ENCODE results near the gene SHROOM3. TPM values are rescaled to one million over a fixed set of nuclear protein-coding genes. Genes with fewer than 3 reads are reported as not detected.

Gene SHROOM3
- total RNA-seq, 1 experiment from 2014 or later: 27.6 TPM

DNA sequence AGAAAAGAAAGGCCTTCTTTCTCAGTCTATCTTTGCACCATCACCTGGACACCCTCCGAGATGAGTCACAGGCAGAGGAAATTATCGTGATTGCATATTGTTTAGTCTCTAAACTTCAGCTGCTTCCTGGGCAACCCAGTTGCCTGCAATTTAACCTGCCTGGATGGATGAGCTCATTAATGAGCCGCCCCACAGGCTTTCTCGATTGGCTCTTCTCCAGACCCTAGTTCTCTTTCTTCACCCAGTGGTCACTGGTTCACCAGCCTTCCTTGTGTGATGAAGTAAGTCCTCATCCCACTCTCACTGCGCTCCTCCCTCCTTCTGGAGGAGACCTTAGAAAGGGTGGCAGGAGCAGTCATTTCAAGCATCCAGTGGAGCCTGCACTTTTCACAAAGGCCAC is 368.5 kb downstream of the SHROOM3 start:
- no peaks in the 10 kb centered on the region for H4K20me1 ChIP-seq (ENCODE audit: control insufficient read depth, insufficient read depth, insufficient read length)
- no peak overlapping the region for H4K91ac ChIP-seq (ENCODE audit: insufficient read length, low read depth, low read length)
- H2BK15ac ChIP-seq (ENCODE audit: low read depth, low read length): no peak overlapping the region
- no peak overlapping the region for H3K4me2 ChIP-seq (ENCODE audit: insufficient read depth, insufficient read length, low read length)
- H3K4ac ChIP-seq (ENCODE audit: low read depth, low read length): no peak overlapping the region
- no peaks in the 10 kb centered on the region for H3K79me2 ChIP-seq (ENCODE audit: insufficient read depth, low read length)
- no peak overlapping the region for H3K18ac ChIP-seq (ENCODE audit: insufficient read length, low read depth, low read length)
- TF ChIP-seq, protein P1, sequence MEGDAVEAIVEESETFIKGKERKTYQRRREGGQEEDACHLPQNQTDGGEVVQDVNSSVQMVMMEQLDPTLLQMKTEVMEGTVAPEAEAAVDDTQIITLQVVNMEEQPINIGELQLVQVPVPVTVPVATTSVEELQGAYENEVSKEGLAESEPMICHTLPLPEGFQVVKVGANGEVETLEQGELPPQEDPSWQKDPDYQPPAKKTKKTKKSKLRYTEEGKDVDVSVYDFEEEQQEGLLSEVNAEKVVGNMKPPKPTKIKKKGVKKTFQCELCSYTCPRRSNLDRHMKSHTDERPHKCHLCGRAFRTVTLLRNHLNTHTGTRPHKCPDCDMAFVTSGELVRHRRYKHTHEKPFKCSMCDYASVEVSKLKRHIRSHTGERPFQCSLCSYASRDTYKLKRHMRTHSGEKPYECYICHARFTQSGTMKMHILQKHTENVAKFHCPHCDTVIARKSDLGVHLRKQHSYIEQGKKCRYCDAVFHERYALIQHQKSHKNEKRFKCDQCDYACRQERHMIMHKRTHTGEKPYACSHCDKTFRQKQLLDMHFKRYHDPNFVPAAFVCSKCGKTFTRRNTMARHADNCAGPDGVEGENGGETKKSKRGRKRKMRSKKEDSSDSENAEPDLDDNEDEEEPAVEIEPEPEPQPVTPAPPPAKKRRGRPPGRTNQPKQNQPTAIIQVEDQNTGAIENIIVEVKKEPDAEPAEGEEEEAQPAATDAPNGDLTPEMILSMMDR (conservative IDR thresholded peaks at IDR 0.05): no peak
- no peak overlapping the region for H3K27ac ChIP-seq (ENCODE audit: insufficient read length, low read depth, low read length)
- no peak overlapping the region for H2BK5ac ChIP-seq (ENCODE audit: insufficient read length, low read length)
- no peaks in the 10 kb centered on the region for H3K9me3 ChIP-seq (ENCODE audit: control insufficient read depth, low read depth, low read length)
- H3K9ac ChIP-seq (ENCODE audit: extremely low read depth, insufficient read length, low read length): no peak overlapping the region
- no peak overlapping the region for H3K23ac ChIP-seq (ENCODE audit: insufficient read length, low read depth, low read length)
- H3K9me3 Mint-ChIP-seq: peaks cover 17 to 22% of the 10 kb centered on the region in 2 experiments
- H3K27me3 ChIP-seq (ENCODE audit: insufficient read depth, low read length): no peaks in the 10 kb centered on the region
- no peak overlapping the region for H4K5ac ChIP-seq (ENCODE audit: insufficient read length, low read depth, low read length)
- no peak overlapping the region for H2BK120ac ChIP-seq (ENCODE audit: low read depth, low read length, poor library complexity, severe bottlenecking)
- H3K4me1 ChIP-seq (ENCODE audit: insufficient read depth, low read length): peaks cover 4% of the 10 kb centered on the region; the same call in 1 of the 2 replicates
- H3K79me1 ChIP-seq (ENCODE audit: insufficient read depth, low read depth, low read length, poor library complexity, severe bottlenecking): no peaks in the 10 kb centered on the region
- WGBS (ENCODE audit: extremely low coverage, insufficient read length, low lambda C conversion rate): no CpG with 5 or more reads among the region's 5 CpGs
- H3K36me3 Mint-ChIP-seq (ENCODE audit: insufficient read depth in 1 of 3, low read depth in 3 of 3): peaks cover 0 to 18% (median 7%) of the 10 kb centered on the region in 3 experiments; a peak in 6 of 7 replicates
- peaks cover 7% of the 10 kb centered on the region for H3K23me2 ChIP-seq (ENCODE audit: insufficient read length, low read depth, low read length, poor library complexity, severe bottlenecking)
- H2AFZ ChIP-seq (ENCODE audit: low read length): no peak overlapping the region
- H3K27me3 Mint-ChIP-seq (ENCODE audit: low read depth): peaks cover 24% of the 10 kb centered on the region
- H3K56ac ChIP-seq (ENCODE audit: insufficient read length, low read depth, low read length): no peak overlapping the region
- H2AK5ac ChIP-seq (ENCODE audit: insufficient read length, low read length): no peak overlapping the region
- H2BK12ac ChIP-seq (ENCODE audit: insufficient read length, low read depth, low read length): no peak overlapping the region
- H3K4me1 Mint-ChIP-seq: peaks cover 26 to 32% of the 10 kb centered on the region in 2 experiments
- no peak overlapping the region for H4K8ac ChIP-seq (replicated peaks; ENCODE audit: insufficient read length, low read depth, low read length)
- no peak overlapping the region for H3K14ac ChIP-seq (ENCODE audit: insufficient read depth, low read length)
- no peak for DNase-seq
- no peak overlapping the region for H3T11ph ChIP-seq (ENCODE audit: low read length)
- no peak overlapping the region; a peak in 1 of 5 replicates for H3K4me3 Mint-ChIP-seq
- H2BK20ac ChIP-seq (ENCODE audit: low read depth, low read length, poor library complexity, severe bottlenecking): no peak overlapping the region
- peak overlapping the region in 1 of 3 experiments; percentile 87; a peak in 2 of 7 replicates for H3K27ac Mint-ChIP-seq
